ENCODE results near the gene TMEM213. TPM values are rescaled to one million over a fixed set of nuclear protein-coding genes. Genes with fewer than 3 reads are reported as not detected.

TMEM213 gene
- total and polyA plus RNA-seq, 2 of the 13 experiments (the other 11 are each of a cell fraction or from before 2014, with no cell fraction given): not detected

DNA sequence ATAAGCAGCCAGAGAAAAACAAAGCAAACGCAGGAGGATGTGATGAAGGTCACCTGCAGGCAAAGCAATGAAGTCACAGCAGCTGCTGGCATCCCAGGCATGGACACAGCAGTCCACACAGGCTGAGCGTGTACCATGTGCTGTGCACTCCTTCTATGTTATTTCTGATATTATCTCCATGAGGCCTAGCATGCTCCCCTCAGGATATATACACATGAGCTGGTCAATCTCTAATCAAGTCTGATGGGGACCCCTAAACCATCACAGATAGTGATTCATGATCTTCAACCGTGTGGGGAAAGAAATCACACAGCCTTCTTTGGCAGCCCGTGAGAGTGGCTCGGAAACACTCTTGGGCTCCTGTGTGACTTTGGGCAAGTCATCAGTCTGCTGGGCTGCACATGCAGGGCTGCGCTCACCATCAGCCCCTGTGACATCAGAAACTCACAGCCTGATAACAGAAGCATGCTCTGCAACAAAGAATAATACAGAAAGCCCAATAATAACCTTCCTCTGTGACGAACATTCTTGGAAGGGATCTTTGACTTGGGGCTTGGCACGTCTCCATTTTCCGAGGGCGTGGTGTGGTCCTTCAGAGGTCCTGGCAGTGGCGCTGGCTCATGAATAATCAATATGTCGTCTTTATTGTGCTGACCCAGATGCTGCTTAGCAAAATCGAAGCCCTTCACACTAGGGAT, 83.2 kb downstream of the TMEM213 start:
- Histone ChIP-seq H4K20me1 (ENCODE audit: insufficient read depth, low read length) (no peaks in the 10 kb centered on the region), H2AFZ (ENCODE audit: low read length) (no peak overlapping the region), H3K4me1 (ENCODE audit: insufficient read depth, low read length) (peaks cover 9% of the 10 kb centered on the region; the same call in 1 of the 2 replicates), H3K79me2 (ENCODE audit: insufficient read depth, low read length) (no peaks in the 10 kb centered on the region), H3K36me3 (replicated peaks in 1 of 2; ENCODE audit: control insufficient read depth in 1 of 2, insufficient read depth in 2 of 2, low read length in 2 of 2) (peaks cover 0 to 4% of the 10 kb centered on the region in 2 experiments; a peak in 1 of 5 replicates), H3K4me2 (ENCODE audit: low read depth, low read length) (no peak overlapping the region), H3K4me3 (replicated peaks in 1 of 3; ENCODE audit: insufficient read depth in 1 of 3, low read depth in 2 of 3, low read length in 3 of 3) (no peak overlapping the region), H3K9me3 (ENCODE audit: low read length) (no peaks in the 10 kb centered on the region), H3K27me3 (ENCODE audit: control insufficient read depth in 1 of 2, insufficient read depth in 2 of 2, low read length in 2 of 2) (no peaks in the 10 kb centered on the region), H3K27ac (ENCODE audit: extremely low read length, insufficient read depth, low read length) (no peak overlapping the region), H3K9ac (ENCODE audit: insufficient read depth, low read depth, low read length) (no peak overlapping the region)
- intact Hi-C loops (cut with micrococcal nuclease; ENCODE audit: unreplicated experiment) (no loop called here), in situ Hi-C loops (cut with HindIII; ENCODE audit: extremely low pct_ligation_motif_present, low pct_unique_long_range_greater_than_20kb) (no loop called here)
- TF ChIP-seq ZBTB7A (CRISPR knock-in tag; IDR thresholded peaks at IDR 0.05): no peak
- no peak for TF ChIP-seq DNMT1 (CRISPR knock-in tag; IDR thresholded peaks at IDR 0.05)
- no peak for TF ChIP-seq KDM4B (CRISPR knock-in tag; IDR thresholded peaks at IDR 0.05)
- no peak for TF ChIP-seq RELA (CRISPR knock-in tag; IDR thresholded peaks at IDR 0.05)
- no peak for TF ChIP-seq ZNF275 (CRISPR knock-in tag; IDR thresholded peaks at IDR 0.05; ENCODE audit: borderline replicate concordance)
- TF ChIP-seq IRF1 (CRISPR knock-in tag; IDR thresholded peaks at IDR 0.05; ENCODE audit: low read depth): no peak
- no peak for TF ChIP-seq ZNF629 (CRISPR knock-in tag; conservative IDR thresholded peaks at IDR 0.05)
- no peak for TF ChIP-seq EZH2 (conservative IDR thresholded peaks at IDR 0.05; ENCODE audit: low read depth, low read length)
- no peak for TF ChIP-seq PRMT3 (CRISPR knock-in tag; IDR thresholded peaks at IDR 0.05; ENCODE audit: borderline replicate concordance, low read depth)
- no peak for TF ChIP-seq SALL2 (CRISPR knock-in tag; IDR thresholded peaks at IDR 0.05)
- no peak for TF ChIP-seq RAD51 (IDR thresholded peaks at IDR 0.05; ENCODE audit: borderline replicate concordance)
- TF ChIP-seq STAG1 (CRISPR knock-in tag; IDR thresholded peaks at IDR 0.05): no peak
- TF ChIP-seq GTF2F1 (IDR thresholded peaks at IDR 0.05; ENCODE audit: low read length): no peak
- TF ChIP-seq ZNF143 (CRISPR knock-in tag; IDR thresholded peaks at IDR 0.05): no peak
- TF ChIP-seq, protein P1, sequence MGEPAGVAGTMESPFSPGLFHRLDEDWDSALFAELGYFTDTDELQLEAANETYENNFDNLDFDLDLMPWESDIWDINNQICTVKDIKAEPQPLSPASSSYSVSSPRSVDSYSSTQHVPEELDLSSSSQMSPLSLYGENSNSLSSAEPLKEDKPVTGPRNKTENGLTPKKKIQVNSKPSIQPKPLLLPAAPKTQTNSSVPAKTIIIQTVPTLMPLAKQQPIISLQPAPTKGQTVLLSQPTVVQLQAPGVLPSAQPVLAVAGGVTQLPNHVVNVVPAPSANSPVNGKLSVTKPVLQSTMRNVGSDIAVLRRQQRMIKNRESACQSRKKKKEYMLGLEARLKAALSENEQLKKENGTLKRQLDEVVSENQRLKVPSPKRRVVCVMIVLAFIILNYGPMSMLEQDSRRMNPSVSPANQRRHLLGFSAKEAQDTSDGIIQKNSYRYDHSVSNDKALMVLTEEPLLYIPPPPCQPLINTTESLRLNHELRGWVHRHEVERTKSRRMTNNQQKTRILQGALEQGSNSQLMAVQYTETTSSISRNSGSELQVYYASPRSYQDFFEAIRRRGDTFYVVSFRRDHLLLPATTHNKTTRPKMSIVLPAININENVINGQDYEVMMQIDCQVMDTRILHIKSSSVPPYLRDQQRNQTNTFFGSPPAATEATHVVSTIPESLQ (CRISPR knock-in tag; conservative IDR thresholded peaks at IDR 0.05): no peak
- POLR2A ChIA-PET: no interaction called here
- DNase-seq (ENCODE audit: low spot score) (no peak), FAIRE-seq (no peak), ATAC-seq (no peak)
- 91% methylated on average over 11 of the region's 13 CpGs for WGBS (ENCODE audit: low lambda C conversion rate)
- BruUV-seq (replicated peaks): no TSS peak
- CTCF ChIA-PET (ENCODE audit: low intra/inter-chr PET ratio, low total read pairs): no interaction called here

Data from HepG2 (cell line).